GM19395 (cell line): ENCODE measurements around the gene S1PR2.

Source experiments
- ATAC-seq: cut with Tn5 transposase; IDR thresholded peaks from one replicate; pipeline ENCODE4 v1.9.1; 2021; ENCODE audit warnings: mild to moderate bottlenecking, moderate library complexity; ENCODE audit not compliant: unreplicated experiment

S1PR2 gene, protein sequence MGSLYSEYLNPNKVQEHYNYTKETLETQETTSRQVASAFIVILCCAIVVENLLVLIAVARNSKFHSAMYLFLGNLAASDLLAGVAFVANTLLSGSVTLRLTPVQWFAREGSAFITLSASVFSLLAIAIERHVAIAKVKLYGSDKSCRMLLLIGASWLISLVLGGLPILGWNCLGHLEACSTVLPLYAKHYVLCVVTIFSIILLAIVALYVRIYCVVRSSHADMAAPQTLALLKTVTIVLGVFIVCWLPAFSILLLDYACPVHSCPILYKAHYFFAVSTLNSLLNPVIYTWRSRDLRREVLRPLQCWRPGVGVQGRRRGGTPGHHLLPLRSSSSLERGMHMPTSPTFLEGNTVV

DNA sequence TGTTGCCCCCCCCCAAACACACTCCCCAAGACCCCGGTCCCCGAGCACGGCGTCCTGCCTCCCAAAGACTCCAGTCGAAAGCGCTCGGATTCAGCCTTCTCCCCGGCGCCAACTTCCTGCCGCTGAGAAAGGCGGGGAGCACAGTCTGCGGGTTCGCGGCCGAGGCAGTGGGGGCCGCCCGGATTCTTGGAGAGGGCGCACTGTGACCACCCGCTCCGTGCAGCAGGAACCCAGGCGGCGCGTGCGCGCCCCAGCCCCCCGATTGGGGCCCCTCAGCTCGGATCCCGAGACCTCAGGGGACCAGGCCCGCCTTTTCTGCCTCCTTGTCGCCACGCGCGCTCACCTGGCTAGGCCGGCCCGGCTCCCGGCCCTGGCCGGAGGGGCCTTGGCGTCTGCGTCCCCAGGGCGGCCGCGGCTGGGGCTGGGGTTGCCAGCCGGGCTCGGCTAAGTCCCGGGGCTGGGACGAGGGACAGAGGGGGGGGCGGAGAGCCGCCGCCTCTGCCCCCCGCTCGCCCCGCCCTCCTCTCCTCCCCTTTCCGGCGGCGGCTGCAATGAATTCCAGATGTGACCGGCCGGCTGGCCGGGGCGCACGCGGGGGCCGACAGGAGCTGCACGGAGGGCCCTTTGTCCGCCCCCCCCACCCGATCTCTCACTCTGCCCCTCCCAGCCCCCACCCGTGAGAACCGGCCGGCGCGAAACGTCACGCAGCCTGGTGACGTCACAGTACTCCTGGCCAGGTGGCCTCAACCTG is at the start of gene S1PR2:
Gene S1PR2 (minus strand): TSS at position 471 of the 751 bp plus-strand sequence. CDS start 6,426 bp downstream, outside the sequence.
- no peak for ATAC-seq

DNA sequence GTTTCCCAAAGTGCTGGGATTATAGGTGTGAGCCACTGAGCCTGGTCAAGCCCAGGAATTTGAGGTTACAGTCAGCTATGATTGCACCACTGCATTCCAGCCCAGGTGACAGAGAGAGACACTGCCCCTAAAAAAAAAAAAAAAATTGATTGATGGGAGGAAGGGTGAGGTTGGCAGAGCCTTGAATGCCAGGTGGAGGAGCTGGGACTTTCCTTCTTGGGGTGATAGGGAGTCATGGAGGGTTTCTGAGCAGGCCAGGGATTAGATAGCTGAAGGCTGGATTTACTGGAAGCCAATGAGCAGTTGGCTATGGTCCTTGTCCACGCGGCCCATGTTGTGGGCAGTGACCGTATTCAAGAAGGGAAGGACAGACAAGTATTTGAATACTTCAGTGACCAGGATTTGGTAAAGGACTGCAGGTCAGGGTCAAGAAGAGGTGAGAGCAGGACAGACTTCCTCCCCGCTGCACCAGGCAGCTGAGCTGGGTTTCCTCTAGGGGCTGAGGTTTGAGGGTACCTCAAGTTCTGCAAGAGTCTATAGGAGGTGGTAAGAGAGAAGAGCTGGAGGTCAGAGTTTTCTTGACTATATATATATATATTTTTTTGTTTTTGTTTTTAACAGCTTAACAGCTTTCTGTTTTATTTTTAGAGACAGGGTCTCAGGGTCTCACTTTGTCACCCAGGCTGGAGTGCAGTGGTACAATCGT is 48.8 kb upstream of the S1PR2 start:
- ATAC-seq, result no peak

DNA sequence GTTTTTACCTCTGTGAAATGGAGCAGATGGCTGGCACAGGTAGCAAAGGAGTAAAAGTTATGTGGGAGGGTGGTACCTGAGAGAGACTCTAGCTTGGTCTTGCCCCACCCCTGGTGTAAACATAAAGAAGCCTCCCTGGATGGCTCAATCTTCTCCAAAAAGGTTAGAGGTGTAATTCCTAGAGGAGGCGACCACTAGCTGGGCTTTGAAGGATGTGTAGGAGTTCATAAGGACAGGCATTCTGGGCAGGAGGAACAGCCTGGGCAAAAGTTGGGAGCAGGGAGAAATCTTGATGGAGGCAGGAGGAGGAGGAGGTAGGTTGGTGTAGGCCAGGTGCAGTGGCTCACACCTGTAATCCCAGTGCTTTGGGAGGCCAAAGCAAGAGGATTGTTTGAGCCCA is 47.8 kb upstream of the S1PR2 start:
- no peak for ATAC-seq

DNA sequence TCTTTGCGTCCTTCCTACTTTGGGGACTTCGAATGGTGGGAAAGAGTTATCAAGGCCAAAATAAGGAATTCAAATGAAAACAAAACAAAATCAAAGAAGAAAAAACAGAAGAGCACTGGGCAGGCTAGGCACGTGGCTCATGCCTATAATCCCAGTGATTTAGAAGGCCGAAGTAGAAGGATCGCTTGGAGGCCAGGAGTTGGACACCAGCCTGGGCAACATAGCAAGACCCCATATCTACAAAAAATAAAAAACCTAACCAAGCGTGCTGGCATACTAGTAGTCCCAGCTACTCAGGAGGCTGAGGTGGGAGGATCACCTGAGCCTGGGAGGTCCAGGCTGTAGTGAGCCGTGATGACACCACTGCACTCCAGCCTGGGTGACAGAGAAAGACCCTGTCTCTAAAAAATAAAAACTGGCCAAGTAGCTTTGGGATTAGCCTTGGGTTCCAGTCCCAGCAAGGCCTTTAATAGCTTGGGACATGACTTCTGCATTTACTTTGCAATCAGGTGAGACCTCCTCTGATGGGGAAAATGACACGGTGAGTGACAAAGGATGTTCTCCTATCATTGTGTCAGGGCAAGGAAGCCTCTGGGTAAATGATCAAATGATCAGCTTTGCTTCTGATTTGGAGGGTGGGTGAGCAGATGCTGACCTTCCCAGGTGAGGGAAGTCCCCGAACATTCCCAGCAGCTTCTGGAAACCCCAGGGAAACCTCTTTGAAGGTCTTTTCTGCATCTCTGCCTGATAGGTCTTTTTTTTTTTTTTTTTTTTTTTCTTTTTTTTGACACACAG is 46.9 kb upstream of the S1PR2 start:
- no peak for ATAC-seq

DNA sequence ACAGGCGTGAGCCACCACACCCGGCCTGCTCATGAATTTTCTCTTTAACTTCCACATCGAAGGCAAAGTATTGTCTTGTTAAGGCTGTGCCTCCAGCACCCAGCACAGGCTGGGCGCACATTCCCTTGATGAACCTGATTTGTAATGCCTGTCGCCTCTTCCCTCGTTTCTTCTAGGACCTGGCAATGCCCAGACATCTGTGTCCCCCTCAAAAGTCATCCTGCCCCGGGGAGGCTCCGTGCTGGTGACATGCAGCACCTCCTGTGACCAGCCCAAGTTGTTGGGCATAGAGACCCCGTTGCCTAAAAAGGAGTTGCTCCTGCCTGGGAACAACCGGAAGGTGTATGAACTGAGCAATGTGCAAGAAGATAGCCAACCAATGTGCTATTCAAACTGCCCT is 43.5 kb upstream of the S1PR2 start:
- ATAC-seq, result no peak

DNA sequence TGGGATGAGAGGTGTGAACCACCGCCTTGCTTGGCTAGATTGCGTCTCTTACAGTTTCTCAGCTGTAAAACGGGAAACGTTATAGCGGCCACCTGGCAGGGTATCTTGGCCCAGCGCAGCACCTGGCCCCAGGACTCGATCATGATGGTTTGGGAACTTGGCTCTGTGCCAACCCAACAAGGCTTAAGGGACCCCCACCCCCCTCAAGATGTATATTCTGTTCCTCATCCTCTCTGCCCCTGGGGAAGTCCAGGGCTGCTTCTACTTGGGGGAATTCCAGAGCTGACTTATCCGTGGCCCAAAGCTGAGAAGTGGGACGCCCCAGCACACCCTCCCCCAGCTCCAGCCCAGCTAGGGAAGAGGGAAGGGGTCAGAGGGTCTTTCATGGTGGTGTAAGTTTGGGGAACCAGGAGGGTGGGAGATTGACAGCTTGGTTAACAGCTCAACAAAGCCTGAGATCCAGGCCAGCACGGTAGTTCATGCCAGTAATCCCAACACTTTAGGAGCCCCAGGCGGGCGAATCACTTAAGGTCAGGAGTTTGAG is 40.5 kb upstream of the S1PR2 start:
- ATAC-seq, result no peak

DNA sequence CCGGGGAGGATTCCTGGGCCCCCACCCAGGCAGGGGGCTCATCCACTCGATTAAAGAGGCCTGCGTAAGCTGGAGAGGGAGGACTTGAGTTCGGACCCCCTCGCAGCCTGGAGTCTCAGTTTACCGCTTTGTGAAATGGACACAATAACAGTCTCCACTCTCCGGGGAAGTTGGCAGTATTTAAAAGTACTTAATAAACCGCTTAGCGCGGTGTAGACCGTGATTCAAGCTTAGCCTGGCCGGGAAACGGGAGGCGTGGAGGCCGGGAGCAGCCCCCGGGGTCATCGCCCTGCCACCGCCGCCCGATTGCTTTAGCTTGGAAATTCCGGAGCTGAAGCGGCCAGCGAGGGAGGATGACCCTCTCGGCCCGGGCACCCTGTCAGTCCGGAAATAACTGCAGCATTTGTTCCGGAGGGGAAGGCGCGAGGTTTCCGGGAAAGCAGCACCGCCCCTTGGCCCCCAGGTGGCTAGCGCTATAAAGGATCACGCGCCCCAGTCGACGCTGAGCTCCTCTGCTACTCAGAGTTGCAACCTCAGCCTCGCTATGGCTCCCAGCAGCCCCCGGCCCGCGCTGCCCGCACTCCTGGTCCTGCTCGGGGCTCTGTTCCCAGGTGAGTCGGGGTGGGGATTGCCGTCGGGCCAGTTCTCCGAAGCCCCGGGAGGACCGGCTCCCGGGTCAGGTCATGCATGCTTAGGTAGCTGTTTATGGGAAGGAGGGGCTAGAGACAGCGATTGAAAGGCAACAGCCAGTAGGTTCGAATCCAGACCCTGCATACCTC is 39.7 kb upstream of the S1PR2 start, which contains the start of gene ICAM1:
Gene ICAM1 (plus strand): TSS at position 505 of the 779 bp plus-strand sequence. CDS start 40 bp downstream, at position 545.
- no peak for ATAC-seq

DNA sequence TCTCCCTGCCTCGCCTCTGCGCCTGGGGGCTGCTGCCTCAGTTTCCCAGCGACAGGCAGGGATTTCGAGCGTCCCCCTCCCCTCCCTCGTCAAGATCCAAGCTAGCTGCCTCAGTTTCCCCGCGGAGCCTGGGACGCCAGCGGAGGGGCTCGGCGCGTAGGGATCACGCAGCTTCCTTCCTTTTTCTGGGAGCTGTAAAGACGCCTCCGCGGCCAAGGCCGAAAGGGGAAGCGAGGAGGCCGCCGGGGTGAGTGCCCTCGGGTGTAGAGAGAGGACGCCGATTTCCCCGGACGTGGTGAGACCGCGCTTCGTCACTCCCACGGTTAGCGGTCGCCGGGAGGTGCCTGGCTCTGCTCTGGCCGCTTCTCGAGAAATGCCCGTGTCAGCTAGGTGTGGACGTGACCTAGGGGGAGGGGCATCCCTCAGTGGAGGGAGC is 39.1 kb upstream of the S1PR2 start:
- ATAC-seq, result no peak

DNA sequence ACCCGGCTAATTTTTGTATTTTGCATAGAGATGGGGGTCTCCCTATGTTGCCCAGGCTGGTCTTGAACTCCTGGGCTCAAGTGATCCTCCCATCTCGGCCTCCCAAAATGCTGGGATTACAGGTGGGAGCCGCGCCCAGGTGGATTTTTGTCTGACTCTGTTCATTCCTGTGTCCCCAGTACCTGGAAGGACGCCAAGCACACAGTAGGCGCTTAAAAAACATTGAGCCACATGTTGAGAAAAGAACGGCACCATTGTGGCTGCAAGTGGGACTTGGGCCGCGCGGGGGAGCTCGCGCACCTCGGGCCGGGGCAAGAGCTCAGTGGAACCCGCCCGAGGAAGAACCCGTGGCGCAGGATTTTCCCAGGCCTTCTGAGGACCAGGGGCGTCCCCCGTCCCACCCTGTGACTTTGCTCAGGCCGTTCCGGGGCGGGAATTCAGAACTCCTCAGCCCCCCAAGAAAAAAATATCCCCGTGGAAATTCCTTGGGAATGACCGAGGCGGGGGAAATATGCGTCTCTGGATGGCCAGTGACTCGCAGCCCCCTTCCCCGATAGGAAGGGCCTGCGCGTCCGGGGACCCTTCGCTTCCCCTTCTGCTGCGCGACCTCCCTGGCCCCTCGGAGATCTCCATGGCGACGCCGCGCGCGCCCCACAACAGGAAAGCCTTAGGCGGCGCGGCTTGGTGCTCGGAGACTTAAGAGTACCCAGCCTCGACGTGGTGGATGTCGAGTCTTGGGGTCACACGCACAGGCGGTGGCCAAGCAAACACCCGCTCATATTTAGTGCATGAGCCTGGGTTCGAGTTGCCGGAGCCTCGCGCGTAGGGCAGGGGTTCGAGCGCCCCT is 38.4 kb upstream of the S1PR2 start:
- no peak for ATAC-seq

DNA sequence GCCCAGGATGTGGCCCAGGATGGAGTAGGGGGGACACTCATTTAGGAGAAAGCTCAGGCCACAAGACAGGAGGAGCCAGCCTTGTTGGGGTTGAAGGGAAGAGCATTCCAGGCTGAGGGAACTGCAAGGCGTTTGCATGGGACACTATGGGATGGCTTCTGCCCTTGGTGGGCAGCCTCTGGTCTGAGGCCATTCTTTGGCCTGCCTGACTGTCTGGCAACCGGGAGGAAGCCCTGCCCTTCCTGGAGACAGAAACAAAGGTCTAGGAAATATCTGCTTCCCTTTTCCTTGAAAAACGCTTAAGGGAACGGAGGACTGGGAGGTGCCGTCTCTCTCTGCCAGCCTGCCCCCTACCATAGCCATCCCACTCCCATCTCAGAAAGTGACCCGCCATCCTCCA is 36.9 kb upstream of the S1PR2 start:
- ATAC-seq, result no peak

DNA sequence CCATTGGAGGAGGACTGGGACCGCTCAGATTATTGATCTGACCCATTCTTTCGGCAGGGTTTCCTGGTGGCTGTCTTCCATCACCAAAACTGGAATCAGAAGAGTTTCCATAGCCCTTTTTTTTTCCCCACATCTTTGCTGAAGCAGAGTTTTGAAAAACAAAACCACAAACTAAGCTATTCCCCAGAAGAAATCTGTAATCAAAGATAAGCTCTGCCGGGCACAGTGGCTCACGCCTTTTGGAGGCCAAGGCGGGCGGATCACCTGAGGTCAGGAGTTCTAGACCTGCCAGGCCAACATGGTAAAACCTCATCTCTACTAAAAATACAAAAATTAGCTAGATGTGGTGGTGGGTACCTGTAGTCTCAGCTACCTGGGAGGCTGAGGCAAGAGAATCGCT is 35.6 kb upstream of the S1PR2 start:
- no peak for ATAC-seq

DNA sequence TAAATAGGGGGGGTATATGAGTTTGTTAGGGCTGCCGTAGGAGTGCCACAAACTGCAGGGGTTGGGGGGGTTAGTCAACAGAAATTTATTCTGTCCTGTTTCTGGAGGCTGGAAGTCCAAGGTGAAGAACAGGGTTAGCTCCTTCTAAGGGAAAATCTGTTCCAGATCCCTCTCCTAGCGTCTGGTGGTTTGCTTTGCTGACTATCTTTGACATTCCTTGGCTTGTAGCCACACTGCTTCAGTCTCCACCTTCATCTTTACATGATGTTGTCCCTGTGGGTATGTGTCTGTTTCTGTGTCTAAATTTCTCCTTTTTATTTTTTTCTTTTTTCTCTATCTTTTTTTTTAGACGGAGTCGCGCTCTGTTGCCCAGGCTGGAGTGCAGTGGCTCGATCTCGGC is 31.6 kb upstream of the S1PR2 start:
- no peak for ATAC-seq

DNA sequence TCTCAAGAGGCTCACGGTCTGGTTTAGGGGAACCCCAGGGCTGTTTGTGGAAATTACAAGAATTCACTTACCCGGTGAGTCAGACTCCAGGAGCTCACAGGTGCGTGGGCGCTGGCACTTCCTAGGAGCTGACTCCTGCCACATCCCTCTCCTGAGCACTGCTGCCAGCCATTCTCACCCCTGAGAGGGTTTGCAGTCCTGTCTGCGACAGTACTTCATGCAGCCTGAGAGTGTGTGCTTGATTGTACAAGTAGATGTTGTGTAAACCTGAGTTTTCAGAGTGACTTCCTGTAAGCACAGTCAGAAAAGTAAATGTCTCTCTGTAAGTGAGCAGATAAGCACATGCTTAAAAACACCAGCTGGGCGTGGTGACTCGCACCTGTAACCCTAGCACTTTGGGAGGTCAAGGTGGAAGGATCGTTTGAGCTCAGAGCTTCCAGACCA is 29.0 kb upstream of the S1PR2 start:
- ATAC-seq, result no peak

DNA sequence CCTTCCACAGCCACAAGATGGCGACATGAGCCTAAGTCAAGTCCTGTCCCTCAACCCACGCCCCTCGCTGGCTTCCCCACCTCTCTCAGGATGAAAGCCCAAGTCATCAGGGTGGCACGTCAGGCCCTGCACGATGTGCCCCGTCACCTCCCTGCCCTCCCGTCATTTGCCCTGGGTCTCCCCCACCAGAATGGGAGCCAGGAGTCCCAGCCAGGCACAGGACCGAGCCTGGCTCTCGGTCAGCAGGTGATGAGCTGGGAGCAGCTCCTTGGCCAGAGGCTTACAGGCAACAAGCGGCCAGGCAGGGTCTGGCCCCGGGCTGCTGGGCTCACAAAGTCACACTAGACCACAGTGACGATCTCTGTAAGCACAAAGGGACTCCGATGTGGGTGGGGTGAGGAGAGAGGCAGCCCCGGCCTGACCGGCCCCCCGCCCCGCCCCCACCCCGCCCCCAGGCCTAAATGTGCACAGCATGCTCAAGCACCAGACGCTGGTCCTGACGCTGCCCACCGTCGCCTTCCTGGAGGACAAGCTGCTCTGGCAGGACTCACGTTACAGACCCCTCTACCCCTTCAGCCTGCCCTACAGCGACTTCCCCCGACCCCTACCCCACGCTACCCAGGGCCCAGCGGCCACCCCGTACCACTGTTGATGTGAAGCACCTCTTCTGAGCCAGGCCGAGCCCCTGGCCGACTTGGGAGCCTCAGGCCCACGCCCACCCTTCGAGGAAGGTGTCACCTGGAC is 28.2 kb upstream of the S1PR2 start:
- ATAC-seq, result peak; percentile 54

DNA sequence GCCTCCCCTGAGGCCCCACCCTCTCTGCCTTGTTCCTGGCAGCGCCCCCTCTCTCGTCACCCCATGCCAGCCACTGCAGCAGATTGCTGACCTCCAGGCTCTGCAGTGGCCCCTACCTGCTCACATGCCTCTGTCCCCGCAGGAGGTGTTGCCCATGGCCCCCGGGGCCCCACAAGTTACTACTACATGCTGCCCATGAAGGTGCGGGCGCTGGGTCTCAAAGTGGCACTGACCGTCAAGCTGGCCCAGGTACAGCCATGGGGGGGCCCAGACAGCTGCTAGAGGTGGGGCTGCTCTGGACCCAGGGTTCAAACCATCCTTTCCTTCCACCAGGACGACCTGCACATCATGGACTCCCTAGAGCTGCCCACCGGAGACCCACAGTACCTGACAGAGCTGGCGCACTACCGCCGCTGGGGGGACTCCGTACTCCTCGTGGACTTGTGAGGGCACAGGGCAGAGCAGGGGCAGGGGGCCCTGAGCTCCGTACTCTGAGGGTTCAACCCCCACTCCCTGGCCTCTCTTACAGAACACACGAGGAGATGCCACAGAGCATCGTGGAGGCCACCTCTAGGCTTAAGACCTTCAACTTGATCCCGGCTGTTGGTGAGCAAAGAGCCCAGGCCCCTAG is 27.1 kb upstream of the S1PR2 start:
- no peak for ATAC-seq

DNA sequence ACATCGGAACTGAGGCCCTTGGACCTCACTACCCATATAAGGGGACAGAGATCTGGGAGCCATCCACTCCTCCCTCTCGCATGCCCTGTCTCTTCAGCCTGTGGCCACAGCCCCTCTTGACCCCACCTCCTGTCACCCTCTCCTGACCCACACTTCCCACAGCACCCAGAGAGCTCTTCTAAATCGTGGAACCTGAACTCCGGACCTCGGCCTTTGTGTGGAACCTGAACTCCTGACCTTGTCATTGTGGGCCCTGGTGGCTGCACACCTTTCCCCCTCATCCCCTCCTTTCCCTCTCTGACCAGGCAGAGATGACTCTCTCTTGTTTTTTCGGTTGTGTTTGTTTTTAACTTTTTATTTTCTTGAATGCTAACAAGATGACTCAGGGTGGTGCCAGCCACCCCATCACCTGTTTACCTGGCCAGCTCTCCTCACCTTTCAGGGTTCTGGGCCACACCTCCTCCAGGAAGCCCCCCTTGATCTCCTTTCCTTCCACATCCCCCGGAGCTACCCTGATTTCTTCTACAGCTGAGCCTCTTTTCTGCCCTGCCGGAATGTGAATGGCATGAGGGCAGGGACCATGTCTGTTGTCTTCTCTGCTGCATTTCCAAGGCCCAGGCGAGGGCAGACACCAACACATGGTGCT is 26.0 kb upstream of the S1PR2 start:
- ATAC-seq, result no peak

DNA sequence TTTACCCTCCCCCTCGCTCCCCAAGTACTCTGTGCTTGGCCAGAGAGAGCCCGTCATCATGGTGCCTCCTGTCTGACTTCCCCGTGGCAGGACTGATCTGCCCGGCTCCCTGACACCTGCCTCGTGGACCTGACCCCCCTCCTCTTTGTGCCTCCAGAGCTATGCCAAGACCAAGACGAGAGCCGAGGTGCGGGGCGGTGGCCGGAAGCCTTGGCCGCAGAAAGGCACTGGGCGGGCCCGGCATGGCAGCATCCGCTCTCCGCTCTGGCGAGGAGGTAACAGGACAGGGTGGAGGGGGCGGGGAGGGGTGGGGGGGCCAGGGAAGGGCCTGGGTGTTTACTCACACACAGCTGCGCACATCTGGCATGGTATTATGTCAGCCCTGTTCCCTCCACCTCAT is 25.4 kb upstream of the S1PR2 start:
- no peak for ATAC-seq
